ENCODE data around the gene WWP2.
"Not testable (repeated sequence)": the region's sequence is repeated elsewhere in the genome, so short reads cannot be mapped to it uniquely, and the experiment has no call there.

Gene WWP2

GRCh38 chr16:69761983-69762813 is at the start of gene WWP2:
WWP2 (plus strand) TSS chr16:69762332; CDS start chr16:69787011, 24,679 bp downstream.
- DNase-seq = peak; percentile 63

GRCh38 chr16:69712914-69713581 is 49.1 kb upstream of the WWP2 start:
- no peak for DNase-seq

GRCh38 chr16:69717066-69717465 is 45.1 kb upstream of the WWP2 start:
- DNase-seq = no peak

GRCh38 chr16:69718111-69718764 is 43.9 kb upstream of the WWP2 start:
- no peak for DNase-seq

- DNase-seq = no peak
Measured at GRCh38 chr16:69720822-69721430, 41.2 kb upstream of the WWP2 start.

GRCh38 chr16:69721441-69721957 is 40.6 kb upstream of the WWP2 start:
- no peak for DNase-seq

- DNase-seq = no peak
Measured at GRCh38 chr16:69724414-69724873, 37.7 kb upstream of the WWP2 start.

GRCh38 chr16:69724981-69725479 is 37.1 kb upstream of the WWP2 start:
- no peak for DNase-seq

- no peak for DNase-seq
Measured at GRCh38 chr16:69725480-69726312, 36.4 kb upstream of the WWP2 start.

- DNase-seq = peak; percentile 88
Measured at GRCh38 chr16:69726313-69727060, 35.6 kb upstream of the WWP2 start, which contains the start of gene NQO1. NQO1 (minus strand) TSS chr16:69726560; CDS start chr16:69726439, 121 bp downstream.

- DNase-seq = no peak
Measured at GRCh38 chr16:69727916-69728270, 34.2 kb upstream of the WWP2 start.

- not testable (repeated sequence) for DNase-seq
Measured at GRCh38 chr16:69729030-69729429, 33.1 kb upstream of the WWP2 start.

- not testable (repeated sequence) for DNase-seq
Measured at GRCh38 chr16:69731280-69731679, 30.9 kb upstream of the WWP2 start.

GRCh38 chr16:69732101-69732500 is 30.0 kb upstream of the WWP2 start:
- no peak for DNase-seq

- no peak for DNase-seq
Measured at GRCh38 chr16:69741519-69741918, 20.6 kb upstream of the WWP2 start.

GRCh38 chr16:69741951-69742904 is 19.9 kb upstream of the WWP2 start:
- no peak for DNase-seq

GRCh38 chr16:69744363-69745231 is 17.5 kb upstream of the WWP2 start:
- DNase-seq = no peak

- DNase-seq = no peak
Measured at GRCh38 chr16:69745232-69745612, 16.9 kb upstream of the WWP2 start.

GRCh38 chr16:69745959-69746358 is 16.2 kb upstream of the WWP2 start:
- DNase-seq = no peak

All from NCI-H774 (cell line).